Stimulated activated CD4-positive, alpha-beta T cell treated with anti-CD3 and anti-CD28 coated beads, Interleukin-1b, Interleukin-23, amount 100 ng/mL, for 1 hour (primary cell): ENCODE data around the gene IVNS1ABP.
"Not testable (repeated sequence)": the region's sequence is repeated elsewhere in the genome, so short reads cannot be mapped to it uniquely, and the experiment has no call there.

Experiments used
- DNase-seq, 2 donors: peaks; one replicate each; pipeline ENCODE4 v3.0.0-alpha.2; 2020; ENCODE audit warnings: low read depth in 2 of 2

The IVNS1ABP gene

GRCh38 chr1:185257116-185257949 lies 59.7 kb downstream of the IVNS1ABP start:
- DNase-seq = not testable (repeated sequence)

GRCh38 chr1:185255595-185255994 lies 61.4 kb downstream of the IVNS1ABP start:
- DNase-seq = not testable (repeated sequence)

GRCh38 chr1:185252404-185252803 lies 64.6 kb downstream of the IVNS1ABP start:
- DNase-seq = not testable (repeated sequence)

GRCh38 chr1:185251928-185252327 lies 65.1 kb downstream of the IVNS1ABP start:
- not testable (repeated sequence) for DNase-seq

GRCh38 chr1:185250063-185250462 lies 67.0 kb downstream of the IVNS1ABP start:
- DNase-seq = no peak

- no peak for DNase-seq
These were observed 67.5 kb downstream of the IVNS1ABP start for GRCh38 chr1:185249563-185249962.
